GM18508 (cell line): ENCODE data around the gene STARD10.
A peak's percentile ranks its signal among the peaks of the same experiment; 100 is the strongest.

Experiments used
- ATAC-seq: cut with Tn5 transposase; IDR thresholded peaks from one replicate; pipeline ENCODE4 v1.9.1; 2021; ENCODE audit warnings: moderate number of reproducible peaks; ENCODE audit not compliant: insufficient read depth, unreplicated experiment

Gene STARD10

DNA sequence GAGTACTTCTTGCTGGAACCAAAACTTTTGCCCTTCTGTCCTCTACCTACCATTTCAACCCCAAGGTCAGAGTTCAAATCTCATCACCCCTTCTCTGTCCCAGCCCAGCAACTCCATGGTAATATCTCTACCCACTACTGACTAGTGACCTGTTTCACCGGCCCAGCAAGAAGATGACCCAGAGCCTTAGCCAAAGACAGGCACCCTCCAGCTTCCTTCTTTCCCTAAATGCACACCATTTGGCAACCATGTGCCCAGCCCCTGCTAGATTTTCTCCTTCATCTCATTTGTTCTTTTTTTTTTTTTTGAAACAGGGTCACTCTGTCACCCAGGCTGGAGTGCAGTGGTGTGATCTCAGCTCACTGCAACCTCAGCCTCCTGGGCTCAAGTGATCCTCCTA, 56.5 kb downstream of the STARD10 start:
- no peak for ATAC-seq

DNA sequence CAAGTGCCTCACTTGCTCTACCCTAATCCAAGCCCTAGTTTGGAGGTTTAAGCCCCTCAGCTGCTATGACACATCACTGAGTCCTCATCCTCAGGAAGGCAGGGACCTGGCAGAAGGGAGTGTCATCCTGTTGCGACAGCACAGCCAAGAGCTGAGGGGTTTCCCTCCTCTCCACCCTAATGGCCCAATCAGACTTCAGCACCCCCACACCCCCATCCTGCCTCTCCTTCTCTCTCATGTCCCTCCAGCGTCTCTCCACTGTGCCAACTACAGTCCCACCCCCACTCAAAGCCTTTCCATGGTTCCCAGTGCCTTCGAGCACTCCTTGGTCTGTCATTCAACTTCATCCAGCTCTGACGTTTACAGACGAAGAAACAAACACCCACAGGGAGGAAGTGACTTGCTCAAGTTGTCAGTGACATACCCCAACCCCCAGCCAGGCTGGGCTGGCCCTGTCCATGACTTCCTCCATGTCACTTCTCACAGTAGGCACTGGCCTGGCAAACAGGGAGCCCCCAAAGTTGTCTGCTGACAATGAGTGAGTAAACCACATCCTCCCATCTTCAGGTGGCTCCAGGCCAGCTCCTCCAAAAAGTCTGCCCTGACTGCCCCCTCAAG, 57.3 kb downstream of the STARD10 start:
- ATAC-seq = no peak

DNA sequence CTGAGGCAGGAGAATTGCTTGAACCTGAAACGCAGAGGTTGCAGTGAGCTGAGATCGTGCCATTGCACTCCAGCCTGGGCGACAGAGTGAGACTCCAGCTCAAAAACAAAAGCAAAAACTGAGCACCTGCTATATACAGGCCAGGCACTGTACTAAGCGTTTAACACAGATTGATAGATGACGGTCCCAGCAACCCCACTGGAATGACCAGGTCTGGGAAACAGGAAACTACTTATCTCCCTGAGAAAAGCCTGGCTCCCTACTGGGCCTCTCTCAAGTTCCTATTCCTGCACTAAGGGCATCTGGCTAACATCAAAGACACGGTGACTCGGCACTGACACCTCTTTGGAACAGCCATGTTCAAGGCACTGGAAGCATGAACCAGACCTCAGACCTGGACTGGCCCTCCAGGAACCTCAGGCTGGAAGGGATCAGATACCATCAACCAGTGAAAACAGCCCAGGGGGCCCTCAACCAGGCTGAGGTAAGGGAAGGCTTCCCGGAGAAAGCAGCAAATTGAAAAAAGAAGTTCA, 58.3 kb downstream of the STARD10 start:
- no peak for ATAC-seq

DNA sequence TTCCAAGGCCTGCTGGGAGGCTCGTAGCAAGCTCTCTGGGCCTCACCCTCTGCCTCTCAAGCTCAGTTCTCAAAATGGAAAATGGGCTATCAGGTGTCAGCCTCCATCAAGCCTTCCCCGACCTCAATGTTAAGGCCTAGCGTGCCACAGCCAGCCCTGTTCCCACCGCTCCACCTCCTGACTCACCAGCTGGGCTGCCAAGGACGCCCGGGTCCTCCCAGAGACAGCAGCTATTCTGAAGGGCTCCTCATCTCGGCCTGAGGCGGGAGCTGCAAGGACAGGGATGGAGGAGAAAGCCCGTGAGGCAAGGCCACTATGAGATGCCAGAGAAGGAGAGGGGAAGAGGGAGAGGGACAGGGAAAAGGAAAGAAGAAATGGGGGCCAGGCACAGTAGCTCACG, 61.5 kb downstream of the STARD10 start:
- ATAC-seq = no peak

DNA sequence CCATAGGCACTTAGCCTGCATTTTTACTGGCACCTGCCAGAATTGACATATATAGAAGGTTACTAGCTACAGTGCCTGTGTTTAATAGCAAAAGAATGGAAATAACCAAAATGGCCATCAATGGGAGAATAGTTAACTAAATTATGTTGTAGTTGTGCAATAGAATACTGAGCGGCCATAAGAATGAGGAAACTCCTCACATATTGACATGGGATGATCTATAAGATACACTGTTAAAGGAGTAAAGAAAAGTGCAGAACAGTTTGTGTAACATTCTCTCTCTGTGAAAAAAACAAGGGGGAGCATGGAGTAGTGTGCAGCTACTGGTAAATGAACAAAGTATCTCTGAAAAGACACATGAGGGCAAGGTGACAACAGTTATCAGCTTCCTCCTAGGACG, 63.1 kb downstream of the STARD10 start:
- no peak for ATAC-seq

DNA sequence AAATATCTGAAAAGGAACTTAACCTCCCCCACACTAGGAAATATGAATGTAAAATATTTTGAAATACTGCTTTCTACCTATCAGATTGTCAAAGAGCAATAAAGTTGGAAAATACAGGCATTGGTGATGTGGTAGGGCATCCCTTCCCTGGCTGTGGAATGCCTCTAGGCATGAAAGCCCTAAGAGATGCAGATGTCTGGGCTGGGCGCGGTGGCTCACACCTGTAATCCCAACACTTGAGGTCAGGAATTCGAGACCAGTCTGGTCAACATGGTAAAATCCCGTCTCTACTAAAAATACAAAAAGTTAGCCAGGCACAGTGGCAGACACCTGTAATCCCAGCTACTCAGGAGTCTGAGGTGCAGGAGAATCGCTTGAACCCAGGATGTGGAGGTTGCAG, 63.6 kb downstream of the STARD10 start:
- ATAC-seq = no peak

DNA sequence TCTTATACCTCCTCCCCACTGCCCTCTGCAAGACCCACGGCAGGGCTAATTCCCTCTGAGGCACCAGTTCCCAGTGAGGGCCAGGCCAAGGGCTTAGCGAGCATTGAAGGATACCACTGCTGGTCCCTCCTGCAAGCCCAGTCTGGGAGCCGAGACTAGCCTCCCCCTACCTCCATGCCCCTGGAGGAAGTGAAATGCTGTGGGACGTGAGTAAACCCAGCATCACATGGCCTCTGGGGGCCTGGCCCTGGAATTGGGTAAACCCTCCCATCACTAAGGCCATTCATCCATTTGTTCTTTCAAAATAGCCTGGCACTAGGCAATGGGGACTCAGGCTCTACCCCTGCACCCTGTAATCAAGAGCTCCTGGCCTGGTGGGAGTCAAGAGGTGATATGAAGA, 66.3 kb downstream of the STARD10 start:
- no peak for ATAC-seq

DNA sequence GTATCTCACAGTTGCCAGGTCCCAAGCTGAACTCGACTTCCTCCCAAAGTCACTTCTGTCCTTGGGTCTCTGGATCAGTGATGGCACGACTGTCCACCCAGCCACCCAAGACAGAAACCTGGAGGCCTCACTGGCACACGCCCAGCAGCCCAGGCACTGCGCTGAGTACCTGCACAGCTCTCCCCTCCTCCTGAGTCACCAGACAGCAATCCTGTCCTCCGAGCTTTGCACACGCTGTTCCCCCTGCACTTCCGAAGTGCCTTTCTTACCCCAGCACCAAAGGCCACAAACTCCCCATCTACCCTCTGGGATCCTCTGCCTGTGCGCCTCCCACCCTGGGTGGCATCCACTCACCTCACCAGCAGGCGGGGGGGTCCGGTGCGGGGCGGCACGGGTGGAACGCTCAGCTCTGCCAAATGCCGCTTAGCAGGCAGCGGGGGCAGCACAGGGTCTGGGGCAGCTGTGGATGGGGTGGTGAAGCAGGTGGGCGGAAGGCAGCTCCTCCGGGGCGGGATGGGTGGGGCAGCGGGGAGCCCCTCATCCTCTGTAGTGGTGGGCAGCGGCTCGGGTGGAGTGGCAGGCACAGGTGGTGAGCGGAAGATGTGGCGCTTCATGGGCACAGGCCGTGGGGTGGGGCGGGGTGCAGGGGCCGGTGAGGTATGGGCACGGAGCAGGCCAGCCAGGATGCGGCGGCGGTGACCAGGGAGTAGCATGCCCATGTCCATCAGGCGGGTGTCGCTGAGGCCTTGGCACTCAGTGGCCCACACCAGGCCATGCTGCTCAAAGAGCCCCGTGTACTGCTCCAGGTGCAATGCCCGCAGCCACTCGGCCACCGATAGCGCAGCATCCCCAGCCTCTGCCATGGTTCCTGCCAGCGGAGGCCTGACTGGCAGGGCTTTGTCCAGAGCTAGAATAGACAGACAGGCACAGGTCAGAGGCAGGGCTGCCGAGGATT, 67.3 kb downstream of the STARD10 start:
- no peak for ATAC-seq

DNA sequence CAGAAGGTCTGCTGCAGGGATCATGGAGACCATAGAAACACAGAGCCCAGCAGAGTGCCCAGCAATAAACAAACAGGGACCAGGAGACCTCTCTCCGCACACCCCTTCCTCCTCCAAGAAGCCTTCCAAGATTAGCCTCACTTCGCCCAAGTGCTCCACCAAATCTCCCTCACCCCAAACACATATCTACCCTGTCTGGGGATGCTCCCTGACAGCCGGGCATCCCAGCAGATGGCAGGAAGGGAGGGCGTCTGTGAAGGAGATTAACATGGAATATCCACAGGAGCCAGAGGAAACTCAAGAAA, 68.2 kb downstream of the STARD10 start:
- ATAC-seq = no peak

DNA sequence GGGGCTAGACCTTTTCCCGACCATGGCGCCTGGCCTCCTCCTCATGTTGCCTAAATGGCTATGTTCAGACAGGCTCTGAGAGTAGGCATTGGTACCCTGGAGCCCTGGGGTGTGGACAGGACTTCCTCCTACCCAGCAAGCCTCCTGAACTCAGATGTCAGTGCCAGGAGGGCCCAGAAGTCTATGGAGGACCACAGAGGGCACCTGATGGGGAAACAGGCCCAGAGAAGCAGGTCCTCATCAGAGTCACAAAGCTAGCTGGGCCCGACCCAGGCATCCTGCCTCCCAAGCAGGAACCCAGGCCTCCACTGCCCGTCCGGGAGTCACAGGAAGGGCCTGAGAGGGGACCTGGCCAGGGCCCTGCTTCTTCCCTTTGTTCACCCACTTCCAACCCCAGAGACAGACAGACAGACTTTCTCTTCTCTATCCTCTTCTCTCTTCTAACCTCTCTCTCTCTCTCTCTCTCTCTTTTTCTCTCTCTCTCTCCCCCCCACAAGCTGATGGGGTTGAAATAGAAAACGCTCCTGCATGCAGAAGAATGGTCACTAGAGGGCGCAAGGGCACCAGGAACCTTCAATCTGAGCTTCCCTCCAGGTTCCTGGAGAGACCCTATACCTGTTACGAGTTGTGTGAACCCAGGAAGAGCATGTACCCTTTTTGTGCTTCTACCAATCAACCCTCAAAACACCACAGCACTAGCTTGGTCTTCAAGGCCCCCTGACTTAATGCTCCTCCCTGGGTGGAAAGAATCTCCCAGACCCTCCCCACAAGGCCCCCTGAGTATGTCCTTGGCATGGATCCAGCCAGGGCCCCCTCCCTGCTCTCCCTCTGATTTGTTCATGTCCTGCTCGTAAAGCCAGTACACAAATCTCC, 68.8 kb downstream of the STARD10 start:
- ATAC-seq = no peak

DNA sequence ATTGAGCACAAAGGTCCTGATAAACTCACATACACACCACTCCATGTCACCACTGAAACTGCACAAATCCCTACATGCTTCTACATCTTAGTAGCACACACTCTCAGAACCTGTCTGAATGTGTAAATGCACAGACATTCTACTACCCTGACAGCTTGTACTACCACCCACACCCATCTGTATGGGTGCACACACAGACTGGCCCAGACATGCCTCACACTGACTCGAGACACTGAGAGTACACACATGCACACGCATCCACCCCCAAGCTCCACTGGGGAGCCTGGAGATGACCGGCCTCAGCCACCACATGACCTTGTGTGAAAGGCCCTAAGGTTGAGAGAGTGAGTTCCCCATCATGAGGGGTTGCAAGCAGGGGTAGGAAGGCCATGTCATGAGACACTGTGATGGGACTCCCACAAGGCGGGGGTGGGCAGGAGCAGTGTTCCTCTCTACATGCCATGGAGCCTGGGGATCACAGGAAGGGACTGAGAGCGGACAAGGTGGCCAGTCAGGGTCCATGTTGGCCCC, 69.8 kb downstream of the STARD10 start:
- ATAC-seq = no peak

DNA sequence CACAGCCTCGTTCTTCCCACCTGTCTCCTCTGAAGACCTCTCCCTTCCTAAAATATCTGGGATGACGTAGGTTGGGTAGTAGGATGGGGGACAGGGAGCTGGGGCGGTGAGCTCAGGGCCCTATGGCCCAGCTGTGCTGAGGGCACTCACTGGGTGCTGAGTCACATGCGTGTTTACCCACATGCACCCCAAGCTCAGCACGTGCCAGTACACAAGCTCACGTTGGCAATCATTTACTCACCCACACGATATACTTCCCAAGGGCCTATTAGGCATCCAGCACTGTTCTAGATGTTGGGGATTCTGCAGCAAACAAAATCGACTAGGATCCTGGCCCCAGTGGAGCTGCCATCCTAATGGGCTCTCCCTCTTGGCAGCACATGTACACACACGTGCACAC, 70.3 kb downstream of the STARD10 start:
- ATAC-seq = no peak

DNA sequence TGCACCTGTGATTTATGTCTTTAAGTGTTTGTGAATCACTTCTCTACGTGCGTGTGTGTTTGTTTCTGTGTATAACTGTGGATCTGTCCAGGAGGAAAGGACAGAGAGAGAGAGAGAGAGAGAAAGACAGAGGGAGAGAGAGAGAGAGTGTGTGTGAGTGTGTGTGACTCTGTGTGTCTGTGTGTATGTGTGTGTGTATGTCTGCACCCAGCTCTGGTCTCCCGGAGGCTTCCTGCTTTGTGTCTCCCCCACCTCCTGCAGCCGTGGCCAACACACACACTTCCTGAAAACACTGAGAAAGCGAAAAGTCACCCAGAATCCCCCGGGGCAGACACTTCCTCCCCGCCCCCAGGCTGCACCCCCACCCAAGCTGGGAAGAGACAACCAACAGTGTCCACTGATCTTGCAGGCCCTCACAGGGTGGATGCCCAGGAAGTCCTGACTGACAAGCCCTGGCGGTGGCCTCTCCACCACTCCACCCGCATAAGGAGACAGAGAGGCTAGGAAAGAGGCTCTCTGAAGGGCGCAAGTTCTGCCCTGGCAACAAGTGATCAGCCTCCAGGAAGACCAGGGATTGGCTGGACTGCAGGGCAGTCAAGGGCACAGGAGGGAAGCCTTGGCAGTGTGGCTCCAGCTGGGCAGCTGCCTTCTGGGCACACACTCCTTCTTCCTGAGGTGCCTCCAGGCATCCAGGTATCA, 71.6 kb downstream of the STARD10 start:
- peak; percentile 47 for ATAC-seq

DNA sequence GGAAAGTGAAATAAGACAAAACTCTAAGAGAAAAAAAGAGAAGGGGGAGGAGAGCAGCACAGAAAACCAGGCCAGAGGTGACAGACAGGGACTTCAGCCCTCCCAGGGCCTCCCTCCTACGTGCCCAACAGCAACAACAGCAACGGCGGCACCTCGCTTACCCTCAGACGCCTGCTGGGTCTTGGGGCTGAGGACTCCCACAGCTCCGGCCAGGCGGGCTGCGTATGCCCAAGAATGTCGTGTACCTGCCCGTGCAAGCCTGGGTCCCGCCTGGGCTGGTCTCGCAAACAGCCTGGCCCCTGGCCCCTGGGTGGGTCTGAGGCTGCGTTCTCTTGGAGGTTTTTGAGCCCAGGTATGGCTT, 72.2 kb downstream of the STARD10 start:
- ATAC-seq = no peak

DNA sequence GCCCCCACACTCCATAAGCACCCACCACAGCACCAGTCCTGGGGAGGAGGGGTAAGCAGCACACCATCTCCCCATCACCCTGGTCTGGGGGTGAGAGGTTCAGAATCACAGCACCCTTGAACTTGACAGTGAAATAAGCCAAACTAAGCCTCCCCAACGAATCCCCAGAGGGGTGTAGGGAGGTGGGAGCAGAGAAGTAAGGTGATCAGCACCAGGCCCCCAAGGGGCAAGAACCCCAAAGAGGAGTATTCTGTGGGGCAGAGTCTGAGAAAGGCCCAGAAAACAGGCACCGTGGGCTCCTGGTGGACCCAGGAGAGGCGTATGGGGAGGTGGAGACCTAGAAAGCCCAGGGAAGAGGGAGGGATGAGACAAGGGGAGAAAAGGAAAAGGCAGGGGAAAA, 72.6 kb downstream of the STARD10 start:
- ATAC-seq = no peak

DNA sequence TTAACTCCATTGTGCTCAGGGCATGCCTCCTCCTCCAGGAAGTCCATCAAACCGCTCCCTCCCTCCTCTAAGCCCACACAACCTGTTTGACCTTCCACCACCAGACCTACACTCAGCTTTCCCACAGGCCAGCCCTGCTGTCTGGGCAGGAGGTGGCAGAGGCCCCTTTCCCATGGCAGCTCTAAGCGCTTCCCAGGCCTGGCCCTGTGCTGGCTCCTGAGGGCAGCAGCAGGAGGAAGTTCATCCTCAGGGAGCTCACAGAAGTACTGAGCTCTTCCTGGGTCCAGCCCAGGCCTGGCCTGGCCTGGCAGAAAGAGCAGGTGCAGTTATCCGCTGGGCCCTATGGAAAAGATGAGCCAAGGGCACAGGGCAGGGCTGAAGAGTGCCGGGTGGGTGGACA, 73.1 kb downstream of the STARD10 start:
- ATAC-seq = no peak

DNA sequence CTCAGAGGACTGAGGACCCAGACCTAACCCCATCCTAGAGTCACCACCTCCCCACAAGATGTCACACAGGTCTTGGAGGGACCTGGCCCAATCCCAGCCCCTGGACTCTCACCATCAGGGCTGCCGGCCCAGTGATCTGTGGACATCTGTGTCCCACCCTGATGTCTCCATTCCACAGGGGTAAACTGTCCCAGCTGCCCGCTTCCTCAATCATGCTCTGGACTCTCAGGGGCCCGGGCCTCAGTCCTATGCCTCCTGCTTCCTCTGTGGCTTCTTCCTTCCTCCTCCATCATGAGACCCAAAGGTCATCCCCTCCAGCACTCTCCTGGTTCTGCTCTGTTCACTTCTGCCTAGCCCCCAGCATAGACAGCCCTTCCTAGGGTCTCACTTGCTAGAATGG, 73.8 kb downstream of the STARD10 start:
- ATAC-seq = no peak

DNA sequence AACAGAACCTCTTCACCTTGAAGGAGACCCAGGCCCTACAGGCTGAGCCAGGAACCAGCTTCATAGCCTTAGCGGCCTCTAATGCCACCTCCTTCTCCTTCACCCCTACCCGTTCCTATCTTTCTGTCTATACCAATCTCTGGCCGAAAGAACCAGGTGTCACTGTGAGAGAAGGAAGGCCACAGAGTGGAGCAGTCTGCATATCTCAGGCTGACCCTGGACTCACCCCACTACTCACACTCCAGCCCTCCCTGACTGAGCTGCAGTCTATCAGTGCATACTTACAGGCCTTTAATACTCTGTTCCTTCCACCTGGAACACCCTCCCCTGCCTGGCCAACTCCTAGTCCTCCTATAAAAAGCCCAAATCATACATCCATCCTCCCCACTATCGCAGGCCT, 74.3 kb downstream of the STARD10 start:
- ATAC-seq = no peak

DNA sequence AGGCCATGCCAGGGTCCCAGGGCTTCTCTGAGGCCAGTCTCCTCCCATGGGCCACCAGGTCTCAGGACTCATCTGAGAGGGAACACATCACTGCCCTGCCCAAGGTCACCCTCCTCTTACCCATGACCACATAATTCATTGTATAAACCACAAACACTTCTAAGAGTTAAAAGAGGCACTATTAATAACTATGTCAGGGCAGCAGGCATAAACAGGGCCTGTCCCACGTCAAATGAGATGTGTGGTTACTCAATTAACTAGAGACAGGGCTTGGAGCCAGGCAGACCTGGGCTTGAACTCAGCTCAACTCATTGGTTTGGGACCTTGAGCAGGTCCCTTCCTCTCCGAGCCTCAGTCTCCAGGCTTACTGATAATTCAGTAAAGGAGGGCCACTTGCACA, 74.7 kb downstream of the STARD10 start:
- ATAC-seq = no peak

DNA sequence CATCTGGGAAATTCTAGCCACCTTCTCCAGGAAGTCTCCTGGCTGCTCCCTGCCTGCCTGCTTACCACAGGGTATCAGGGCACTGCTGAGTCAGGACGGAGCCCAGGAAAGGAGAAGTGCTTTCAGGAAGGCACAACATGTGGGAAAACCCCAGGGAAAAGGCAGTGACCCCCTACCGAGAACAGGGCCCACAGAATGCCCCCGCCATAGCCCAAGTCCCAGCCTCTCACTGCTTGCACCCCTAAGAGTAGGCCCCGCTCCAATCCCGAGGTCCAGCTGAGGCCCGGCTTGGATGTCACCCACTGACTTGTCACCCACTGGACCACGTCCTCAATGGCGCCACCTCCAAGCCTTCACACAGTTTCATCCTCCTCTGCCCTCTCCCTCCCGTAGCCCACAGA, 75.7 kb downstream of the STARD10 start:
- ATAC-seq = no peak
